ENCODE data around the gene MT1M.
"Not testable (repeated sequence)": the region's sequence is repeated elsewhere in the genome, so short reads cannot be mapped to it uniquely, and the experiment has no call there.

Gene MT1M

DNA sequence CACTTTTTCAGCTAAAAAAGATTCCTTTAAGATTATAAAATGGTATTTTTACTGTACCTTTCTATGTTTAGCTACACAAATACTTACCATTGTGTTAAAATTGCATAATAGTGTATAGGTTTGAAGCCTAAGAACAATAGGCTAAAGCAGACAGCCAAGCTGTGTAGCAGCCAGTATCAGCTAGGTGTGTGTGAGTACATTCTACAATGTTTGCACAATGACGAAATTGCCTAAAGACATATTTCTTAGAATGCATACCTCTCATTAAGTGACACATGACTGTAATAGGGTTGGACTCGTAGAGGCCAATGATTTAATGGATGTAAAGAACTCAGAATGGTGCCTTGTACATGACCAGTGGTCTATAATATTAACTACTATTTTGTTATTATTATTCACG, 17.4 kb downstream of the MT1M start:
- no peak for DNase-seq (ENCODE audit: low read depth)

DNA sequence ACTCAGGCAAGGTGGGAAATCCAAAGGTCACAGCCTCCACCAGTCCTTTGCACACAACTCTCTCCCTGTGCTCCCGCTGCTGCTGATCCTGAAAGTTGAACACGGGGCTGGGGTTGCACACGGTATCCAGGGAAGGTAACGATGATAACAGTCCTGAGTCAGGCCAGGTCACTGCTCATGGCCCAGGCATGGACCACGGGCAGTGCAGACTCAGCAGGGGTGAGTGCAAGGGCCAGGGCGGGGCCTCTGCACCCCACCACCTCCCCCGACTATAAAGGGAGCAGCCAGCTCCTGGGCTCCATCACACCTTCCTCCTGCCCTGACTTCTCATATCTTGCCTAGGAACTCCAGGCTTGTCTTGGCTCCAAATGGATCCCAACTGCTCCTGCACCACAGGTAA, 19.1 kb downstream of the MT1M start, which contains the start of gene MT1B:
MT1B (plus strand) TSS at position 301 of the 400 bp plus-strand sequence; CDS start at position 369, 68 bp downstream.
- DNase-seq (ENCODE audit: low read depth): no peak

DNA sequence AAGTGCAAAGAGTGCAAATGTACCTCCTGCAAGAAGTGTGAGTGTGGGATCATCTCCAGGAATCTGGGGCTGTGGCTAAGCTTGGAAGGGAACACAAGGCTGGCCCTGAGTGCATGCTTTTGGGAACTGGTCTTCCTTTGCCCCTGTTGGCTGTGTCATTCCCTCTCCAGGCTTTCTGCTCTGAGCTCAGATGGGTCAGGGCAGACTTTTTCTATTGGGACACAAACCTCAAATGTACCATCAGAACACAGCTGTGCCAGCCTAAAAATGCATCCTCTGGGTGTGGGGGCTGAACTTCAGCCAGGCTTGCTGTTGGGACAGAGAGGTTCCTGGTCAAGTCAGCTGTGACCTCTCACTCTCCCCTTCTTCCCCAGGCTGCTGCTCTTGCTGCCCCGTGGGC, 20.1 kb downstream of the MT1M start:
- no peak for DNase-seq (ENCODE audit: low read depth)

DNA sequence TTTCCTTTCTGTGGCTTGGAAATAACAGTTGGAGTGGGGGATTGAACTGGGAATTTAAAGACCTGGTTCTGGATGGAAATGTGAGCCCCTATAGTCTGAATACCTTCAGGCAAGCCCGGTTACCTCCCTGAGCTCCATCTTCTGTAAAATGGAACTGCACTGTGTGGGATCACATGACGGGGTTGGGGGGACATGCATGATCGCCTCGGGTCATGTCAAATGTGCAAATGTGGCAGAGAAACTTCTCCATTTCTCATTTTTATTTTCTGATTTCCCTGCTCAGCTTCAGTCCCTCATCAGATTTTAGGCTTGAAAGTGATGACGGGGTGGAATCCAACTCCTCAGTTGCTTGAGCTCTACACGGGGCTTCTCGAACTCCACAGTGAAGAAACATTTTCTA, 20.8 kb downstream of the MT1M start:
- DNase-seq (ENCODE audit: low read depth): no peak

DNA sequence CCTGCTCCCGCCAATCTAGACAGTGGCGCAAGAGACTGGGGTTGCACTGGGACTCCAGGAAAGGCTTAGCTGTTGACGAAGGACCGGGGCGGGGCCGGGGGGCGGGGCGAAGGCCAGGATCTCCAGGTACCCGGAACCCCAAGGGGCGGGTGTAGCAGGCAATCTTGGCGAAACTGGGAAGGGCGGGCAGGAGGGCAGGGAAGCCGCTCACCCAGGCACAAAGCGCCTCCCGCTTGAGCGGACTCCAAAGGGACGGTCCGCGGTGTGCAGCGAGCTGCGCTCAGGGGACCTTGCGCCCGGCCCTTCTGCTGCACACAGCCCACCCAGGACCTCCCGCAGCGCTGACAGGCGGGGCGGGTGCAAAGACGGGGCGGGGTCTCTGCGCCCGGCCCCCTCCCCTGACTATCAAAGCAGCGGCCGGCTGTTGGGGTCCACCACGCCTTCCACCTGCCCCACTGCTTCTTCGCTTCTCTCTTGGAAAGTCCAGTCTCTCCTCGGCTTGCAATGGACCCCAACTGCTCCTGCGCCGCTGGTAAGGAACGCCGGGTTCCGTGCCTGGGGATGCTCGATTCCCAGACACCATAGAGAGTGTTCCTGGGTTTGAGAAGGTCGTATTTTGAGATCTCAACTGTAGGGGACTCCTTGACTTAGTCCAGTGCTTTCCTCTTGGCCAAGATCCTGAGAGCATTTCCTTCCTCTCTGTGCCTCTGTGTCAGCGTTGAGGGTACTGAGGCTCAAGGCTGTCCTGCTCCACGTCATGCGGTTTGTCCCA, 25.3 kb downstream of the MT1M start, which contains the start of gene MT1F:
MT1F (plus strand) TSS at position 405 of the 772 bp plus-strand sequence; CDS start at position 505, 100 bp downstream.
- peak; percentile 33 for DNase-seq (ENCODE audit: low read depth)

DNA sequence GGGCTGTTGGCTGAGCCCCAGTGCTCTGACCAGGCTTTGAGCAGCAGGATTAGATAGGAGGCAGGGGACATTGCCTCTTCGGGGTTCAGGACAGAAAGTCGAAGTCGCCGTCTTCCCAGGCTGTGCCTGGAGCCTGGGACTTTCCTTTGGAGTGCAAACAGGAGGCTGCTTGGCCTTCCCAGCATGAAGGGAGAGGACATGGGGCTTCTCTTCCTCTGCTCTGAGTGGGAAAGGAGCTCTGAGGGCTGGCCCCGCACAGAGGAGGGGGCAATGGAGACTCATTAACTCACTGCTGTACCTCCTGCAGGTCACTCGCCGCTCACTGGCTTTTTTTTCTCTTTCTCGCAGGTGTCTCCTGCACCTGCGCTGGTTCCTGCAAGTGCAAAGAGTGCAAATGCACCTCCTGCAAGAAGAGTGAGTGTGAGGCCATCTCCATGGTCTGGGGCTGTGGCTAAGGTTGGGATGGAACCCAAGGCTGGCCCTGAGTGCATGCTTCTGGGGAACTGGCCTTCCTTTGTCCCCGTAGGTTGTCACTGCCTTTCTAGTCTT, 25.9 kb downstream of the MT1M start:
- no peak for DNase-seq (ENCODE audit: low read depth)

DNA sequence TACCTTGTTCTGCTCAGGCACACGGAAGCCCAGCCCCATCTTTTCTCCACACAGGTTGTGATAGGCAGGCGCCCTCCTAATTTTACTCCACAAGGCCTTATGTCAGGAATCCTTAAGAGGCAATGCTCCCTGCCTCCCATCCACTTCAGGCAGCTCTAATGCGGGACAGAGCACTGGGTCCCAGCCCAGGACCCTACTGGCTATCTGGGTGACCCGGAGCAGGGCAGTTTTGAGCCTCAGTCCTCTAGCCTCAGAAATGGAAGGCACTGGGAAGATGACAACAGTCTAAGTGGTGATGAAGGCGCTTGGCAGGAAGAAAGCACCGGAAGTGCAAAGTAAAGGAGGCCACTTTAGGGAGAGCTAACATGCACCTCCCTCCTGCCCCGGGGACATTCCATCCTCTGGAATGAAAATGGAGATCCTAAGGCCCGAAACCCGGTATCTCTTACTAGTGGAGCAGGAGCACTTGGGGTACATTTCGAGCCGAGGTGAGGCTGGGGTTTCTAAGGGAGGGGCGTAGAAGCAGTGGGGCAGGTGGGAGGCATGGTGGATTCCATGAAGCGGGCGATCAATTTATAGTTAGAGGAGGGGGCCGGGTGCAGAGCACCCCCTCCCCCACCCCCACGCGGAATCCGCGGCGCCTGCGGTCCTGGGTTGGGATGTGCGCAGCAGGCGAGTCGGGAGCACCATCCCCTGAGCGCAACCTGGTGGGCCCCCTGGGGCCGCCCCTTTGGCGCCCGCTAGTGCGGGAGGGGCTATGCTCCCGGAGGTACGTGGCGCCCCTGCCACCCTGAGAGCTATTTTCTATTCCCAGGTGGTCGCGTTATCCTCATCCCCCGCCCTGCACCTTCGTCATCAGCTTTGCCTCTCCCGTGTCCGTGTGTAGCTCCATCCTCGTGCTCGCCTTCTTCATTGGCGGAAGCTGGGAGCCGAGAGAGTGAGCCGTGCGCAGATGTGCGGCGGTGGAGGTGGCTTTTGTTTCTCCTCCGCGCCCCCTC, 30.2 kb downstream of the MT1M start:
- DNase-seq (ENCODE audit: low read depth): no peak

DNA sequence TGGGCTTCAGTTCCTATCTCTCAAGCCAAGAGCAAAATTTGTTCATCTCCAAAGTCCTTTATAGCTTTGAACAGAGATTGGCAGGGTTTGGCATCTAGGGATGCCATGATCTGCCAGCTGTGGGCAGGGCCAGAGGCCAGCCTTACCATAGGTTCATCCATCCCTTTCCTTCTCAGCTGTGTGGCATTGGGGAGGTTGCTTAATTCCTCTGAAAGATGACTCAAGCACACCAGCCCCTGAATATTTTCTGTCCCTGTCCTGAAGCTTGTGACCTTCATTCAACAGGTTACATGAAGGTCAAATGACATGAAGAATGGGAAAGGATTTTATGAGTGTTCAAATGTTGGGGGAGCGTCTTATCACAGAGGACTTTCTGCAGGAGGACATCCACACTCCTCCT, 32.0 kb downstream of the MT1M start:
- no peak for DNase-seq (ENCODE audit: low read depth)

DNA sequence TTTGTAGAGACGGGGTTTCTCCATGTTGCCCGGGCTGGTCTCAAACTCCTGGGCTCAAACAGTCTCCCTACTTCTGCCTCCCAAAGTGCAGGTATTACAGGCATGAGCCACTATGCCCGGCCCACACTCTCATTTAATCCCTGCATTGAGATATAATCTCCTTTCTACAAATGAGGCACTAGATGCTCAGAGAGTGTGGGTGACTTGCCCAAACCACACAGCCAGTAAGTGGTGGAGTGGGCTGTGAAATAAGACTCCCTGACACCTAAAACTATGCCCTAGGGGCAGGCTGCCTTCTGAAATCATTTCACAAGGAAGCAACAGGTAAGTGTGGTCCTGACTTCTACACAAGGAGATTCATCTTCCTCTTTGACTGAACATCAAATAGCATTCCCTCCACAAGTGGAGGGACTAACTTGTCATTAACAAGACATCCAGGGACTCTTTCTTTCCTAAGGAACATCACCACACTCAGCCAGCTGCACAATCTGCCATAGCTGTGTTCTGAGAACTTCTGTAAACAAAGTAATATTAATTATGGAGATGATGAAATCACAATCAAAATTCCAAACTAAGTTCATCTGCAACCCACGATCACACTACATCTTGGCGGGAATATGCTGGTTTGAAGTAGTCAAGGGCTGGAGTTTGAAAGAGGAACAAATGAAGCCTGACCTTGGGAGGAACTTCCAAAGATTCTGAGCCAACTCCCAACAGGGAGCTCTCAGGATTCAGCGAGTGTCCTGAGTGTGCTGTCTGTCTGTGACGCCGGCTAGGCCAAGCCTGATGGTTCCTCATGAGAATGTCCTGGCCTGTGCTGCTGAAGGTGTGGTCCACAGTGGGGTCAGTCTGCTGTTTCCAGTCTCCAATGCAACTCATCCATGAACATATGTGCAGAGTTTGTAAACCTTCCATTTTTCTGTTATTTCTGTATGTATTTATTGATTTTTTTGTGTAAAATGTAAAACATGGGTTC, 33.1 kb downstream of the MT1M start:
- DNase-seq (ENCODE audit: low read depth): not testable (repeated sequence)

DNA sequence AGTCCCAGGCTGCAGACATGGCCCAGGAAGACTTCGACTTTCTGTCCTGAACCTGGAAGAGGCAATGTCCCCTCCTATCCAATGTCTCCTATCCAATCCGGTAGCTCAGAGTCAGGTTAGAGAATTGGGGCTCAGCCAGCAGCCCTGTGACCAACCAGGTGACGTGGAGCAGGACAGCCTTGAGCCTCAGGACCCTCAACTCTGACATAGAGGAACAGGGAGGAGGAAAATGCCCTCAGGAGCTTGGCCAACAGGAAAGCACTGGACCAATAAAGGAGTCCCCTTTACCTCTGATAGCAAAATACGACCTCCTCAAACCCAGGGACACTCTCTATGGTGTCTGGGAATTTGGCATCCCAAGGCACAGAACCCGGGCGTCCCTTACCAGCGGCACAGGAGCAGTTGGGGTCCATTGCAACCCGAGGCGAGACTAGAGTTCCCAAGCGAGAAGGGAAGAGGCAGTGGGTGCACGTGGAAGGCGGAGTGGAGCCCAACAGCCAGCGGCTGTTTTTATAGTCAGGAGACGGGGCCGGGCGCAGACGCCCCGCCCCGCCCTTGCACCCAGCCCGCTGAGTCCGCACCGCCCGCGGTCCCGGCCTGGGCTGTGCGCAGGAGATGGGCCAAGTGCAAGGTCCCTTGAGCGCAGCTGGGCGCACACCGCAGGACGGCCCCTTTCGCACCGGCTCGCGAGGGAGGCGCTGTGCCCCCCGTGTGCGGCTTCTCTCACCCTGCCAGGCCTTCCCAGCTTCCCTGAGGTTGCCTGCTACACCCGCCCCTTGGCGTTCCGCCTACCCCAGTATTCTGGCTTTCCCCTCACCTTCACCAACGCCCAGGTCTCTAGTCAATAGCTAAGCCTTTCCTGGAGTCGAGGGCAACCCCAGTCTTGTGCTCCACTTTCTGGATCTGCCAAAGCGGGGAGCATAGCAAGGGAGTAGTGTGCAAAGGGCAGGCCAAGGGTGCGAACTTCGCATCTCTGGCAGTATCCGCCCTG, 35.4 kb downstream of the MT1M start, which contains the start of gene MT1G:
MT1G (minus strand) TSS at position 485 of the 991 bp plus-strand sequence; CDS start at position 413, 72 bp downstream.
- DNase-seq (ENCODE audit: low read depth): peak; percentile 19

DNA sequence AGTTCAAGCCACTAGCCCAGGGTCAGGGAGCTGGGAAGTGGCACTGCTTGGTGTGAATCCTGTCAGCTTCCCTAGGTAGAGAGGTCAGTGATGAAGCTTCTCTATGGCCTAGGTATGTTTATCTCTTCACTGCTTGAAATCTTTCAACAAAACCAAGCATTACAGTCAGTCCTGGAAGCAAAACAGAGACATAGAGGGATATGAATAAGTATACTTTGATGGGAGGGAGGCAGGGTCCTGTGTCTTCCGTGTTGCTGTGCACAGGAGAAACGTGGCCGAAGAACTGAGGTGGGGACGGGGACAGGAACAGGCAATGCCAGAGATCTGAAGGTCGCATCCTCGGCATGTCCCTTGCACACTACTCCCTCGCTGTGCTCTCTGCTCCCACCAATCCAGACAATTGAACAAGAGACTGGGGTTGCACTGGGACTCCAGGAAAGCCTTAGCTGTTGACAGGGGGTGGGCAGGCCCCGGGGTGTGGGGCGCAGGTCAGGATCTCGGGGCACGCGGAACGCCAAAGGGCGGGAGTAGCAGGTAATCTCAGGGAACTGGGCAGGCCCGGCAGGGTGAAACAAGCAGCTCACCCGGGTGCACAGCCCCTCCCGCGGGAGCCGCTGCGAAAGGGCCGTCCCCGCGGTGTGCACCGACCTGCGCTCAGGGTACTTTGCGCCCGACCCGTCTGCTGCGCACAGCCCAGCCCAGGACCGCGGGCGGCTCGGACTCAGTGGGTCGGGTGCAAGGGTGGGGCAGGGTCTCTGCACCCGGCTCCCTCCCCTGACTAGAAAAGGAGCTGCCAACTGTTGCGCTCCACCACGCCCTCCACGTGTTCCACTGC, 36.8 kb downstream of the MT1M start, which contains the start of gene MT1H:
MT1H (plus strand) TSS at position 810 of the 835 bp plus-strand sequence. CDS start 71 bp downstream, outside the sequence.
- no peak for DNase-seq (ENCODE audit: low read depth)

DNA sequence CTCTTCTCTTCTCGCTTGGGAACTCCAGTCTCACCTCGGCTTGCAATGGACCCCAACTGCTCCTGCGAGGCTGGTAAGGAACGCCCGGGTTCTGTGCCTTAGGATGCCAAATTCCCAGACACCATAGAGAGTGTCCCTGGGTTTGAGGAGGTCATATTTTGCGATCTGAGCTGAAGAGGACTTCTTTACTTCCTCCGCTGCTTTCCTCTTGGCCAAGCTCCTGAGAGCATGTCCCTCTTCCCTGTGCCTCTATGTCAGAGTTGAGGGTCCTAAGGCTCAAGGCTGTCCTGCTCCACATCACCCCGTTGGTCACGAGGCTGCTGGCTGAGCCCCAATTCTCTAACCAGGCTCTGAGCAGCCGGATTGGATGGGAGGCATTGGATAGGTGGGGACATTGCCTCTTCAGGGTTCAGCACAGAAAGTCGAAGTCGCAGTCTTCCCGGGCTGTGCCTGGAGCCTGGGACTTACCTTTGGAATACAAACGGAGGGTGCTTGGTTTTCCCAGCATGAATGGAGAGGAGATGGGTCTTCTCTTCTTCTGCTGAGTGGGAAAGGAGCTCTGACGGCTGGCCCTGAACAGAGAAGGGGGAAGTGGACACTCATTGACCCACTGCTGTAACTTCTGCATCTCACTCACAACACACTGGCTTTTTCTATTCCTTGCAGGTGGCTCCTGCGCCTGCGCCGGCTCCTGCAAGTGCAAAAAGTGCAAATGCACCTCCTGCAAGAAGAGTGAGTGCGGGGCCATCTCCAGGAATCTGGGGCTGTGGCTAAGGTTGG, 37.6 kb downstream of the MT1M start:
- DNase-seq (ENCODE audit: low read depth): no peak

DNA sequence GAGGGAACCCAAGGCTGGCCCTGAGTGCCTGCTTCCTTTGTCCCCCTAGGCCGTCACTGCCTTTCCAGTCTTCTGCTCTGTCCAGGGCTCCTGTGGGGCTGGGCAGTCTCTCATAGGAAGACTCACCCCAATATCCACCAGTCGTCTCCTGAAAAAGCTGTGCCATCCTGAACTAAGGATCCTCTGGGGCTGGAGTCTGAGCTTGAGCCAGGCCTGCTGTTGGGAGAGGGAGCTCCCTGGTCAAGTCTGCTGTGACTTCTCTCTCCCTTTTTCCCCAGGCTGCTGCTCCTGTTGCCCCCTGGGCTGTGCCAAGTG, 38.1 kb downstream of the MT1M start:
- no peak for DNase-seq (ENCODE audit: low read depth)

DNA sequence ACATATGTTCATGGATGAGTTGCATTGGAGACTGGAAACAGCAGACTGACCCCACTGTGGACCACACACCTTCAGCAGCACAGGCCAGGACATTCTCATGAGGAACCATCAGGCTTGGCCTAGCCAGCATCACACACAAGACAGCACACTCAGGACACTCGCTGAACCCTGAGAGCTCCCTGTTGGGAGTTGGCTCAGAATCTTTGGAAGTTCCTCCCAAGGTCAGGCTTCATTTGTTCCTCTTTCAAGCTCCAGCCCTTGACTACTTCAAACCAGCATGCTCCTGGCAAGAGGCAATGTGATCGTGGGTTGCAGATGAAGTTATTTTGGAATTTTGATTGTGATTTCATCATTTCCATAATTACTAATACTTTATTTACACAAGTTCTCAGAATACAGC, 39.2 kb downstream of the MT1M start:
- DNase-seq (ENCODE audit: low read depth): not testable (repeated sequence)

DNA sequence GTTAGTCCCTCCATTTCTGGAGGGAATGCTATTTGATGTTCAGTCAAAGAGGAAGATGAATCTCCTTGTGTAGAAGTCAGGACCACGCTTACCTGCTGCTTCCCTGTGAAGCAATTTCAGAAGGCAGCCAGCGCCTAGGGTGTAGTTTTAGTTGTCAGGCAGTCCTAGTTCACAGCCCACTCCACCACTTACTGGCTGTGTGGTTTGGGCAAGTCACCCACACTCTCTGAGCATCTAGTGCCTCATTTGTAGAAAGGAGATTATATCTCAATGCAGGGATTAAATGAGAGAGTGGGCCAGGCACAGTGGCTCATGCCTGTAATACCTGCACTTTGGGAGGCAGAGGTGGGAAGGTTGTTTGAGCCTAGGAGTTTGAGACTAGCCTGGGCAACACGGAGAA, 39.7 kb downstream of the MT1M start:
- DNase-seq (ENCODE audit: low read depth): not testable (repeated sequence)

DNA sequence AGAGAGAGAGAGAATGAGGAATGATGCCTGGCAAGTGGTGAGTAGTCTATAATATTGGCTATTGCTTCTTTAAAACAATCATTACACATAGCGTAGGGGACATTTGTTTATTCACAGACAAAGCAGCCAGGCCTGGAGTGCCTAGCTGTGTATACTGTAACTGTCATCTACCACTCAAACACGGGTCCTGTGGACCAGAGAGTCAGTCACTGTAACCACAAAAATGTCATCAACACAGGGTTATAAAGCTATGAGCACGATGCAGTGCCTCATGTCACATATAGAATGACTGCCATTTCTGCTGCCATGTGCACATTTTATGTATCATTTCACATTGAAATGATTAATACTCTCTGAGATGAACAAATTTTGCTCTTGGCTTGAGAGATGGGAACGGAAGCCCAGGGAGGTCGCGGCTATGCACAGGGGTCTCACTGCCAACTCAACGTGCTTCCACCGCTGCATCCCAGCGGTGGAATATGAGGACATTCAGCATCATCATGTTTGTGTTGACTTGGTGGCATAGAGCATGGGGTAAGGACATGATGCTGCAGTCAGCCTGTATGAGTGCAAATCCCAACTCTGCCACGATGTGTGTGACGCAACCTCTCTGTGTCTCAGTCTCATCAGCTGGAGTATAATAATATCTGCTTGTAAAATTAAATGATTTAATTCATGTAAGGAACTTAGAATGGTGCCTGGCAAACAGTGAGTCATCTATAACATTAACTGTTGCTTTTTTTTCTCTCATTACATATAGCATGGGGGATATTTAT, 40.5 kb downstream of the MT1M start:
- no peak for DNase-seq (ENCODE audit: low read depth)

DNA sequence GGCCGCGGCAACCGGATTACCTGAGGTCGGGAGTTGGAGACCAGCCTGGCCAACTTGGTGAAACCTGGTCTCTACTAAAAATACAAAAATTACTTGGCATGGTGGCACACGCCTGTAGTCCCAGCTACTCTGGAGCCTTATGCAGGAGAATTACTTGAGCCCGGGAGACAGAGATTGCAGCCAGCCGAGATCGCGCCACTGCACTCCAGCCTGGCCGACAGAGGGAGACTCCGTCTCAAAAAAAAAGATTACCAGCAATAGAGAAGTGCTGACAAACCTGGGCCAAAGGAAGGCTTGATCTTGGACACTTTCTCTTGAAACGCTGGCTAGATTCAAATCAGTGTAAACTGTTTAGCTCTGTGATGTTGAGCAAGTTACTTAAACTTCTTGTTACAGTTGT, 41.5 kb downstream of the MT1M start:
- peak; percentile 28 for DNase-seq (ENCODE audit: low read depth)

Measured in amniotic epithelial cell (primary cell).